ENCODE results near the gene SLCO4A1.
A peak's percentile ranks its signal among the peaks of the same experiment; 100 is the strongest.

SLCO4A1 gene

DNA sequence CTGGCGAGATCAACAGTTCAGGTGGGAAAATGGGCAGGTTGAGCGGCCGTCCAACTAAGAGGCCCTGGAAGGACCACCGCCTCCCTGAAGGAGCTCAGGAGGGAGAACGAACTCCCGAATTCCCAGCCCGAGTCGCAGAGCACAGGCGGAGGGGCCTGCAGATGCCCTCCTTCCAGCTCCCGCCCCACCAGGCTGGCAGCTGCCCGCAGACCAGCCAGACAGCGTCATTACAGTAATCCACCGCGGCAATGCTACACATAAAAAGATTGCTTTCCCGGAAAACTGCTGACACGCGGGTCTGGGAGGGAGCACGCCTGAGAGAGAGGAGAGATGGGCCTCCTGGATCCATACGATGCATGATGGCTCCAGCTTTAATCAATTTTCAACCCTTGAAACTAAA lies 30.5 kb upstream of the SLCO4A1 start:
- no peak for DNase-seq (ENCODE audit: low spot score)
- H3K4me3 ChIP-seq, result no peak overlapping the region
- TF ChIP-seq CTCF (IDR thresholded peaks at IDR 0.05), result no peak
- H3K27ac ChIP-seq, result no peak overlapping the region

DNA sequence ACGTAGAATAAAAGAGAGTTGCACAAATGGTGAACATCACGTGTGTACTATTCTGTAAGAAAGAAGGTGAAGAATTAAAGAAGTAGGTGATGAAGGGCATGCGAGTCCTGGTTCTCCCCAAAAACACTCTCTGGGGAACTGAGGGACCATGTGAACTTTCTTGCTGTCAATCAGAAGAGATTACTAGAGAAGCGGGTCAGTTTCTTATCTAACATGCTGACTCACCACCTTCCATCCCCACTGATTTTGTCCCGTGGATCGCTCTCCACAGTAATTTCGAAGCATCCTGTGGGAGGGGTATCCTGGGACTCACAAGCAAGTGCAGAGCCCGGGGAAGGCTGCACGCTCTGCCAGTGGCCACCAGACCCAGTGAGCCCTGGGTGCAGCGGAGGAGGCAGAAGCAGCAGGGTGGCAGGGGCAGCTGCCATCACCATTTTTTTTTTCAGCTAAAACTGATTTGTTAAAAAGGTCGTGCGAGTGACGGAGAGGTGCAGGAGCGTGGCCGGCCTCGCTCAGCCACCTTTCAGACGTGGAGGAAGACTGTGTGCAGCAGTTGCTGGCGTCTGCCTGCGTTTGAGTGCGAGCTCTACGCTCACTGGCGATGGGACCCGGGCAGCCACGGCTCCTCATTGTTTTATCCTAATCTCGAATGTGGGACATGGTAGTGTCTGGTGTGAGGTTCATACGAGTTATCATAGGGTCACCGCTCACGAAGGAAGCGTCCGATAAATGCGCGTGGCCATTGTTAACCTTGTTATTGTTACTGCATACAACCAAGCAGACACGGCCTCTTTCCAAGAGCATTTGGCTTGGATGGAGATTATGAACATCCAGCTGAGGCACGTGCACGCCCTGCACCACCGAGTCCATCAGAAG lies 28.0 kb upstream of the SLCO4A1 start:
- no peak for DNase-seq (ENCODE audit: low spot score)
- no peak overlapping the region for H3K4me3 ChIP-seq
- no peak overlapping the region for H3K27ac ChIP-seq
- no peak for TF ChIP-seq CTCF (IDR thresholded peaks at IDR 0.05)

- no peak for DNase-seq (ENCODE audit: low spot score)
- Histone ChIP-seq H3K27ac (no peak overlapping the region), H3K4me3 (no peak overlapping the region)
- no peak for TF ChIP-seq CTCF (IDR thresholded peaks at IDR 0.05)
Observed at GRCh38 chr20:62614961-62615680, 27.2 kb upstream of the SLCO4A1 start.

- no peak overlapping the region for H3K27ac ChIP-seq
Observed at GRCh38 chr20:62615750-62616251, 26.5 kb upstream of the SLCO4A1 start.

DNA sequence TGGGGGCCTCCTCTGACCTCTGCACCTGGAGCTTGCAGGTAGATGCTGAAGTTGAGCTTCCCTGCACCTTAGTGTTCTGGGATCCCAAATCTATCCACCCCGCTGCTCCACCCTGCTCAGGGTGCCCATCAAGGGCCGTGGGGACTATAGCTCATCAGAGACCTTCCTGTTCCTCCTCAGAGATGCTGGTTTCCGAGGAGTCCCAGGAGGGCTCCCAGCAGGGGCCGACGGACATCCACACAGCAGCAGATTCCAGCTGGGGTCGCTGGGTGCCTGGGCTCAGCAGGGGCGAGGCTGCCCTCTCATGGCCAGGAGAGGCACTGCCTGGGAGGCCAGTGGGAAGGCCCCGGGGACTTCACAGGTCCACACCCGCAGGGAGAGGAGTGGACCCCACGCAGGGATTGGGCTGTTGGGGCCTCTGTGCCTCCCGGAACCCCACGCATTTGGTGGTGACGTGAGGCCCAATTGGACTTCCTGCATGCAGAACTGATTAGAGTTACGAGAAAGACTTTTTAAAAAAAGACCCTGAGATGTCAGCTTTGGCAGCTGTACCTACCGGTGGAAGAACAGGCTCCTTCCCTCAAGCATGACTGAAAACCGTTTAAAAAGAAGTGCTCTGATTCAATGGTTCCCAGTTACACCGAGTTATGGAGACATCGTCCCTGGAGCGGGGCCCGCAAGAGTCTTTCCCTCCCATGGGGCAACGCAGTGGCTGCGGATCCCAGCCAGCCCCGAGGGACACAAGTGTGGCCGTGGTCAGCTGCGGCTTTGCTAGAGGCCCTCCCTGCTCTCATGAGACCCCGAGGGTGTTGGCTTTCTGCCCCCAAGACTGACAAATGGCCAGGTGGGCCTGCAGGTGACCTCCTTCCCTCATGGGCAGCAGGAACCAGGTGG lies 25.3 kb upstream of the SLCO4A1 start:
- no peak overlapping the region for H3K4me3 ChIP-seq
- DNase-seq (ENCODE audit: low spot score), result no peak
- H3K27ac ChIP-seq, result peak overlapping the region in 1 of 2 donors; percentile 86
- TF ChIP-seq CTCF (IDR thresholded peaks at IDR 0.05), result peak; percentile 88

More at GRCh38 chr20:62615750-62616251, 26.5 kb upstream of the SLCO4A1 start:
- TF ChIP-seq CTCF (IDR thresholded peaks at IDR 0.05), result no peak
- no peak for DNase-seq (ENCODE audit: low spot score)
- H3K4me3 ChIP-seq, result no peak overlapping the region

- Histone ChIP-seq H3K4me3 (no peak overlapping the region), H3K27ac (peak overlapping the region; percentile 41 to 86)
- TF ChIP-seq CTCF (IDR thresholded peaks at IDR 0.05), result no peak
- DNase-seq (ENCODE audit: low spot score), result no peak
Observed at GRCh38 chr20:62617711-62618483, 24.4 kb upstream of the SLCO4A1 start.
